Eye (tissue), 1 donor: ENCODE results near the gene DDX10.
A peak's percentile ranks its signal among the peaks of the same experiment; 100 is the strongest.

Experiments
- DNase-seq: peaks from one replicate; pipeline ENCODE4 v3.0.0-alpha.2; 2015

The DDX10 gene

DNA sequence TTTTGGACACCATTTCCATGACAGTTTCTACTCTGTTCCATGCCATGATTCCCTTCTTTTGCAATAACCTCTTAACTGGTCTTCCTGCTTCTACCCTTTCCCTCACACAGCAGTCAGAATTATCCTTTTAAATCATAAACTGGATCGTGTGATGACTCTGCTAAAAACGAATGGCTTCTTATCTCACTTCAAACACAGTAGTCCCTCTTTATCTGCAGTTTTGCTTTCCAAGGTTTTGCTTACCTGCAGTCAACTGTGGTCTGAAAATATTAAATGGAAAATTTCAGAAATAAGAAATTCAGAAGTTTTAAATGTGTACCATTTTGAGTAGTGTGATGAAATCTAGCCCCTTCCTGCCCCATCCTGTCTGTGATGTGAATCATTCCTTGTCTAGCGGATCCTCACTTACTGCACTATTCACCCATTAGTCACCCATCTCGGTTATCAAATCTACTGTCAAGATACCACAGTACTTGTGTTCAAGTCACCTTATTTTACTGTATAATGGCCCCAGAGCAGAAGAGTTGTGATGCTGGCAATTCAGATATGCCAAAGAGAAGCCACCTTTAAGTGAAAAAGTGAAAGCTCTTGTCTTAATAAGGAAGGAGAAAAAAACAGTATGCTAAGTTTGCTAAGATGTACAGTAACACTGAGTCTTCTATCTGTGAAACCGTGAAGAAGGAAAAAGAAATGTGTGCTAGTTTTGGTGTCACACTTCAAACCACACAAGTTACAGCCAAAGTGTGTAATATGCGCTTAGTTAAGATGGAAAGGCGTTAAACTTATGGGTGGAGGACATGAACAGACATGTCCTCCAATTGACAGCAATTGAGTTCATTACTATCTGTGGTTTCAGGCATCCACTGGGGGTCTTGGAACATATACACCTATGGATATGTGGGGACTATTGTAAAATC lies 283.0 kb downstream of the DDX10 start:
- DNase-seq, result no peak

DNA sequence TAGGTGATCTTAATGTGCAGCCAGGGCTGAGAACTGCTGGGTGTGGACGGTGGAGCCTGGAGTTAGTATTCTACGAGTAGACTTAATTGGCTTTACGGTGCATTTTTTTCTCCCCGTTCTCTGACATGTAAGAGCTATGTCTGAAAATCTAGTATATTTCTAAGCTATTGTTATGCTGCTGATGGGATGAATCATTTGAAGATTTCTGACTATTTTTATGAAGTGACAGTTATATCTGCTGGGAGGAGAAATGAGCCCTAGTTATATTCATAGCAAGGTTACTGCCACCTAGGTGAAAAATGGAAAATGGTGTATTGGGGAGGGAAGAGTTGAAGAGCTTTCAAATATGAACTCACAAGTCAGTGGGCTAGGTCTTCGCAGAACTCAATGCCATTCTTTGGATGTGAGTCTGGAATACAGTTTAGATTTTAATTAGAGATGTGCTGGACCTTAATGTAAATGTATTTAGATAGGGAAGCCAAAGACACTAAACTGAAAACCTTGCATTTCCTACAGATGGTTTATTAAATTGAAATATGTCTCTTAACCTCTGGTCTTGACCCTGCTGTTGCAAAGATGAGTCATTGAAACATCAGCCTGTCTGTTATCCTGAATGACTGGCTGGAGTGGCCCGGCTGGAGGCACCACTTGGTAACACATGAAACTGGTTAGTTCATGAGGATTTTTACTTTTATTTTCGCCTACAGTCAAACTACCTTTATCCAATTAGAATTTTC lies 293.7 kb downstream of the DDX10 start:
- no peak for DNase-seq

DNA sequence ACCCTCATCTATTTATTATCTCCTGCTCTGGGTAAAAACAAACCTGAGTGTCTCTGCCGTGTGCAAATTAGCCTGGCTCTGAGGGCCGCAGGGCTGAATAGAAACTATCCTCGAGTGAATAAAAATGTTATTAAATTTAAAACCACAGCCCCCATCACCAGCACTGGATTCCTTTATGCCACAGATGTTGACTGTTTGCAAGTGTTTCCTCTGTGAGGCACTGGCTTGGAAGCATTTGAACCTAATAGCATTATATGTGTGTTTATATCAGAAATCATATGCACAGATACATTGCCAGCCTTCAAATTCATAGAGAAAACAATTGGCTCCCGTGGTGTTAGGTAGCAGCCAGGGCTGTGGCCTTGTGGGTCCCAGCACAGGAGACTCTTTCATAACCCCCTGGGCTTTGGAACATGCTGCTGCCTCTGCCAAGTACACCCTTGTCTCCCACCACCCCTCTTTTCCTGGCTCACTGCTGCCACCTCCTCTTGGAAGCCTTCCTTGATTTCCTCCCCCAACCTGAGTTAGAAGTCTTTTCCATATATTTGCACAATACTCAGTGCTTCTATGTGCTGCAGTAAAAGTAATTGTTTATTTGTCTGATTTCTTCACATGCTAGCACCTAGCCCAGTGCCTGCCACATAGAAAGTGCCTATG lies 294.4 kb downstream of the DDX10 start:
- DNase-seq, result no peak

DNA sequence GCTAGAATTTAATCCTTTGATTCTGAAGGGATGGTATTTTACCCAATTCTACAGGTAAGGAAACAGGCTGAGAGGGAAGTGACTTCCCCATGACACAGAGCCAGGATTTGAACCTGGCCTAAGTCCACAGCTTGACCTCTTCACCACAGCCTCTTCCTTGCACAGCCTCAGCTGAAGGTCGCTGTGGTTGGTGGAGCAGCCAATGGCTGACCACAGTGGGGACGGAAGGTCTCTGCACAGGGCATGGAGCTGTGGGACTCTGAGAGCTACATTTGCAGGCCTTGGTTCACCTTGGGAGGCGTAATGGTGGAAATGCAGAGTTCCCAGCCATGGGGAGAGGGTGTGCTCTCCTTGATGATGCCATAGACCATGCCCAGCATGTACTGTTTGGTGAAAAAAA lies 295.0 kb downstream of the DDX10 start:
- no peak for DNase-seq

DNA sequence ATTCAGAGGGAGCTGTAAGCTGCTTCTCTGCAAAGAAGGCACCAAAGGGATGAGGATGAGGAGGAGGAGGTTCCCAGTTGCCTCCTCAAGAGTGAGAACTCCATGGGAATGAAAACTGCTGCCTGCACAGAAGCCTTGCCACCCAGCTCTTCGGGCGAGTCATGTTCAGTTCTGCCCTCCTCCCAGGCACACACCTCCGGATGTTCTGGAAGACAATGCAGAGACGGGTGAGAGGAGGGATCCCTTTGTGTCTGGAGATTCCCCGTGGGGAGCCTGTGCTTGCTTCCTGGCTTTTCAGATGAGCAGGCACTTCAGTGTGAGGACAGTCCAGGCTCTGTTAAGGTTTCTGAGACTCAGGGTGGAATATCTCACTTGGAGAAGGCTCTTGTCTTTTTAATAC lies 295.6 kb downstream of the DDX10 start:
- no peak for DNase-seq

DNA sequence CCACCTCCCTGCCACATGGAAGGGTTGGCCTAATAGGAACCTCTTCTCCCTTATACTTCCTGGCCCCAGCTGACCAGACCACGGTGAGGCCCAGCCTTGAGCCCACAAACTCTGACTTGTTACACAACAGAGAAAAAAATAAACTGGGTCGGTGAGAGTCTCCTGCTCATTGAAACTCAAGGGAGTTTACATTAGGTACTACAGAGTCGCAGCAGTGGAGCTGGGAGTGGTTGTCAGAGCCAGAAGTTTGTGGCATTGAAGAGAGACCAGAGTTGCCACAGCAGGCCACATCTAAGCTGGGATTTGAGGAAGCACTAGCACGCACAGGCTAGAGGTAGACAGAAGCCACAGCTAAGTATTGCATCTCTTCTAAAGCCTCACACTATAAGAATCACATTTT lies 296.2 kb downstream of the DDX10 start:
- DNase-seq, result no peak

DNA sequence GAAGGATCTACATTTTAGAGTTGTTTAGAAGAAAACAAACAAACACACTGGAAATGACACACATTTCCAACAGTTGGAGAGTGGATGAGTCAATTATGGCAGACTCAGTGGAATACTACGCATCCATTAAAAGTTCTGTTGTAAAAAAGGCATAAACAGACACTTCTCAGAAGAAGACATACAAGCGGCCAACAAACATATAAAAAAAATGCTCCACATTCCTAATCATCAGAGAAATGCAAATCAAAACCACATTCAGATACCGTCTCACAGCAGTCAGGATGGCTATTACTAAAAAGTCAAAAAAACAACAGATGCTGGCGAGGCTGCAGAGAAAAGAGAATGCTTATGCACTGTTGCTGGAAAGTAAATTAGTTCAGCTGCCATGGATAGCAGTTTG lies 298.2 kb downstream of the DDX10 start:
- DNase-seq, result no peak

DNA sequence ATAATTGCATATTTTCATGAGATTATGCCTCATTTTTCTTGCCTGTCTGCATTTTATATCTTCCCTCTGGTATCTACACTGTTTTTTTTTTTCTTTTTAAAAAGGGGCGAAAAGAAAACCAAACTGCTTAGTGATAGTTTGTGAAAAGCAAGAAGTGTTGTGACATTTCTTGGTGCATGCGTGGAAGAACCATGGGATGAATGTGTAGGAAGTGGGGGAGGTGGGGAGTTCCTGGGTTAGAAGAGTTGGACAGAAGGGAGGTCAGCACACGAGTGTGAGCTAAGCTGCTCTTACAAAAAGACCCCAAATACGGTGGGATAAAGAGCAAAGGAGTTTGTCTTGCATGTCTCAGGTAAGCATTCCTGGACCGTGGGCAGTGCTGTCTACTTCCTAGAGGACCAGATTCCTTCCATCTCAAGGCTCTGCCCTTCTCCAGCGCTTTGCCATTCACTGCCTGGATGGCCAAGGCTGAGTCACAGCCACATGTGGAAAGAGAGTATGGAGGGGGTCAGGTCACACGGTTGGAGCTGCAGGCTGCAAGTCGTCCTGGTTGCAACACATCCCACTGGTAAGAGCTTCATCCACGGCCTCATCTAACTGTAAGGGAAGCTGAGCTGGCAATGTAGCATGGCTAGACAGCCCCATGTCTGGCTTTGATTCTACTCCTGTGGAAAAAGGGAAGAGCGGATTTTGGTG lies 300.6 kb downstream of the DDX10 start:
- no peak for DNase-seq

DNA sequence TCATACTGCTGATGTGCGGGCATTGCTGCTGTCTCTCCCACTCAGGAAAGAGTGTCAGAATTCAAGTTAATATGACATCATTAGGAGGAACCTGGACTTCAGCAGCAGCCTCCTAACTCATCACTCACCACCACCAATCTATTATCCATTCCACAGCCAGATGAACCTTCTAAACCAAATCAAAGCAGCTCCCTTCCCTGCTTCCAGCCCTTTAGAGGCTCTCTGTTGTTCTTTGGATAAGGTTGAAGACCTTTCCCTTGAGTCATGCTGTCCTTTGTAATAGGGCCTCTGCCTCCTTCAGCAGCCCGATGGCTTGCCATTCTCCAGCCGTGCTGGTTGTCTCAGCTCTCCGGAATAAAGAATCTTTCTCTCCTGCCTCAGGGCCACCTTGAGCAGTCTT lies 301.3 kb downstream of the DDX10 start:
- no peak for DNase-seq

DNA sequence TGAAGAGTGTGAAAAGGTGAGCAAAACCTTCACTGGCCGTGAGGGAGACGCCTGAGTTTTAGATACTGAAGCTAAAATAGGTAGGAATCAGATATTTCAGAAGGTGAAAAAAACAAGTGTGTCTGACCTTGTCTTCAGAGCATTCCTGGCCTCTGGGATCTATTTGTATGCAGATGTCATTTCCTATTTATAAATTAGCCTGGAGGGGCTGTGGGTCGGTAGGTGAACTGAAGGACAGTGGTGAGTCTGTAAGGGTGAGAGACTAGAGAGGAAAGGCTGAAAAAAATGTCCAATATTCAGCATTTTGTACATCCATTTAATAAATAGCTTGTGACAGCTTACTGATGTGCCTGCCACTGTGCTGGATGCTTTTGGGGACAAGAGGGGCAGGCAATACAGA lies 302.1 kb downstream of the DDX10 start:
- no peak for DNase-seq

DNA sequence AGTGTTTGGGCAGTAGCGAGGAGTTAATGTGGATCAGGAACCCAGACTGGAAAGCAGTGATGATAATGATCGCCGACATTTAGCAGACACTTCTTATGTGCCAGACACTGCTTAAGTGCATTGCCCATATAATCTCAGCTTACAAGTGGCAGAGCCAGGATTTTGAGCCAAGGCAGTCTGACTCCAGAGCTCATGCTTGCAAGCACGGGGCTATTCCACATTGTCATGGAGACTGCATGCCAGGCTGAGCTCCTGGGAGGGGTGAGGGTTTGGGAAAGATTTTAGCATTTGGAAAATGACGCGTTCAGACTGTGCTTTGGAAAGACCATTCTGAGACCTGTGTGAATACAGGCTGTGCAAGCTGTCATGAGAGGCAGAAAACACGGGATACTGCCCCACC lies 302.7 kb downstream of the DDX10 start:
- peak; percentile 54 for DNase-seq

DNA sequence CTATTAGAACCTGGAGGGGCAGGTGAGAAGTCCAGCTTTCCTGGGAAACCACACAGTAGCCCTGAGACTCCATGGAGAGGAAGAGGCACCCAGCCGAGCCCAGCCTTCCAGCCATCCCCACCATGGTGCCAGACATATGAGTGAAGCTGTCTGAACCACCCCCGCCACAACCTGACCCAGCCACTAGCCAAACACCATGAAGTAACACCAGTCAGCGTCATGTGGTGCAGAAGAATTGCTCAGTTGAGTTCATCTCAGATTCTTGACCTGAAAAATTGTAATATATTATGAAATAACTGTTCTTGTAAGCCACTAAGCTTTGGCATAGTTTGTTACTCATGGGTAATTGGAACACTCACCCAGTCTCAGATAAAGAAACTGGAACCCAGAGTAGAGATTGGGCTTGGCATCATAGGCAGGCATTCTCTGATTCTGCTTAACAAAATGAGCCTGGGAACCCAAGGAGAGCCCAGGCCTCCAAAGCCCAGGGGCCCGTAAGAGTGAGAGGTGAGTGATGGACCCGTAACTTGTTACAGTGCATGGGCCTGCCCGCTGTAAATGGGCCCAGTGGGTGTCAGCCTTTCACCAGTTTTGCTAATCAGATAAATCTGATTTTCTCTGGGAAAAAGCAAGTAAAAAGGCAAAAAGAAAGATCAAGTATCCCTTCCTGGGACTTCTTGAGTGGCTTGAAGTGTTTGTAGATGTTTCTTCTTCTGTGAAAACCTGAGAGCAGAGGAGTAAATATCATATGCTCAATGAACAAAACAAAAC lies 305.5 kb downstream of the DDX10 start:
- no peak for DNase-seq

DNA sequence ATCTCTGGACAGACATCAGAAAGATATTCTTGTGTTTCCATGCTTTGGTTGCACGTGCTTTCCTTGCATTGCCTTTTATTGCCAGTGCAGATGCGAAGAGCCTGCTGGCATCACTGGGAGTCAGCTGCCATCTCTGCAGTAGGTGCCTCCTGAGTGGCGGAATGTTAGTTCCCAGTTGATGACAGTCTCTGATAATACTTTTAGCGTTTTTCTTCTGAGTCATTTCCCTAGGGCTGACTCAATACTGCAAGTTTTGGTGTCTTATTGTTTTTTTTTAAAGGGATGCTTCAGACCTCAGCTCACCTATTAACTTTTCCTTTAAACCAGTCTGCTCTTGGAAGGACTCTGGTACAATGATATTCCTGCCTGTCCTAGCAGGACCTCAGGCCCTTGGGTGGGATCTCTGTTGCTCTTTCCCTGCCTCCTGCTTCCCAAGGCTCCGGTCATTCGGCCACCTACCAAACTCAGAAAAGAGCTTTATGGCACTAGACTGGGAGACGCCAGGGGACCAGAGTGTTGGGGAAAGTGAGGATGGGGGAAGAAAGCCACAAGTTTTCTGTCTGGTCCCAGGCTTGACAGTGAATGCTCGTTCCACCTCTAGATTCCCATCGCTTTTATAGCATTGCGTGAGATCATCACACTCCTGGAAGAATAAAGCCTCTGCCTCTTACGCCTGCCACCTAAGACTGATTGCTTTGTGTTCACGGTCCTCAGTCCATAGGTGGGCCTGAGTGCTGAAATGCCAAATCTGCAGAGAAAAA lies 308.7 kb downstream of the DDX10 start:
- DNase-seq, result no peak

DNA sequence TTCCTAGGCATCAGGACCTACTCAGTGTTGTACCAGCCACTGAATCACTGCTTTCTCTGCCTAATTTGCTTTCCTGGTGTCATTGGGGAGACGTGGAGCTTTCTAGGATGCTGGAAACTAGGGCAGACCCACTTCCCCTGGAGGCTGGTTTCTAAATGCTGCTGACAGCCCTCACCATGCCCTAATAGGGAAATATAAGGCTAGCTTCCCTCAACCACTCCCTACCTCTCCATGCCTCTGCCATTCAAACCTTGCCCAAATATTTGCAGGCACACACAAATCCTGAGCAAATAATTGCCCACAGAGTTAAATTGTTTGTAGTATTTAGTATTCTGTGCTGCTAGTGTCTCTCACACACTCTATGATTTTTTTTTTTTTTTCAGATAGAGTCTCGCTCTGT lies 310.2 kb downstream of the DDX10 start:
- DNase-seq, result no peak

DNA sequence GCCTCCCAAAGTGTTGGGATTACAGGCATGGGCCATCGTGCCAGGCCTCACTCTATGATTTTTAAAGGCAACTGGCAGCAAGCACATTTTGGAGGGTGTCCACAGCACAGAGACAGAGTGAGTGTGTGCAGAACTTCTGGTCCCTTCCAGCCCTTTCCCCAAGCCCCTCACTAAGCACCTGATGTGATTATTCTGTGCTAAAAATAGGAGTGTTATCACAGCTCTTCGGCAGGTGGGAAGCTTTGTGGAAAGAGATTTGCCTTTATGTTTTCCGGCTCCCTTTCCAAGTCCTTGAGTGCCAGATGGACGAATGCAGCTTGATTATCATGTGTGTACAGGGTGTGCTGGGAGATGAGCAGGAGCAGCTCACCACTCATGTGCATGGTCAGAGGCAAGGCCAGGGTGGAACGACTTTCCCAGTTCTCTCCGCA lies 310.8 kb downstream of the DDX10 start:
- DNase-seq, result no peak

DNA sequence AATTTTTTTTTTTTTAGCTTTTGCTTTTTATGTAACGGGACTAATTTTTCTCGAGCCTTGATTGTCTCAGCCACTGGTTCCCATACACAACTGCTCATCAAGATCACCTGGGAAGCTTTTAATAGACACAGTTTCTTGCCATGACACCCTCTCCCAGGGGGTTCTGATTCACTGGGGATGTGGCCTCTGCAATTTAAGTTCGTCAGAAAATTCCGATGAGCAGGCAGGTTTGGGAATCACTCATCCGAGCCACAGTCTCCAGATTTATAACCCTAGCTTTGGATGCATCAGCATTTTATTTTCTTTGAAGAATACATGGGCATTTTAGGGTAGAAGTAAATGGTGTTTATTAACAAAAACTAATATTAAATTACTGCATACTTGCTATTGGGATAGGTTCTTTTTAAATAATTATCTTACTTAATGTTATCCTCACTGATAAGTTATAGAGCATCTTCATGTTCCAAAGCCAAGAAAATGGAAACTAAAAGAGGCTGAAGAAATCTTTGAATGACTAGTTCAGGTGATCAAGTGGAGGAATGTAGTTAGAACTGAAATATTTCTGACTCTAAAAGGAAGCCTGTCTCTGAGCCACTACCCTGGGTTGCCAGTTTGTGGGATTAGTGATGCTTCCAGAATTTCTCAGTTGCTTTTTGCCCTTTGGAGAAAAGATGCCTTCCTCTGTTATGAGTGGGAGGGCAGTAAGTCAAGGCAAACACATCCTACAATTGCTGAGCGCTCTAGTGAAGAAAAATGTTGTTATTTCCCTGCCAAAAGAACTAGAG lies 319.0 kb downstream of the DDX10 start:
- no peak for DNase-seq

DNA sequence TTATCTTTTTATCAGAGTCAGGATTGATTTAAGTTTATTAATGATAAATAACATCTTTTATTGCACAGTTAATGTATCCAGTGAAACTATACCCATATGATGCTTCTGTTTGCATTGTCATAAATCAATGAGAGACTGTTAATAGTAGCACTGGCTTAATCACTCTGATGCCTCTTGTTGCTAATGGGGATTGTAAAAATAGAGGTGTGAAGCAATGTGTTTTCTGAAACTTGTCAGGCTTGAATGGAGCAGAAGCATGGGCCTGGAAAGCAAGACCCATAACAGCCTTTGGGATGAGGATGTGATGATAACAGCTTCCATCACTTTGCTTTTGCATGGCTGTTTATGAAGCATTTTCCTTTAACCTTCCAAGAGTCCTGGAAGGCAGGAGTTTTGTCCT lies 319.7 kb downstream of the DDX10 start:
- DNase-seq, result no peak

DNA sequence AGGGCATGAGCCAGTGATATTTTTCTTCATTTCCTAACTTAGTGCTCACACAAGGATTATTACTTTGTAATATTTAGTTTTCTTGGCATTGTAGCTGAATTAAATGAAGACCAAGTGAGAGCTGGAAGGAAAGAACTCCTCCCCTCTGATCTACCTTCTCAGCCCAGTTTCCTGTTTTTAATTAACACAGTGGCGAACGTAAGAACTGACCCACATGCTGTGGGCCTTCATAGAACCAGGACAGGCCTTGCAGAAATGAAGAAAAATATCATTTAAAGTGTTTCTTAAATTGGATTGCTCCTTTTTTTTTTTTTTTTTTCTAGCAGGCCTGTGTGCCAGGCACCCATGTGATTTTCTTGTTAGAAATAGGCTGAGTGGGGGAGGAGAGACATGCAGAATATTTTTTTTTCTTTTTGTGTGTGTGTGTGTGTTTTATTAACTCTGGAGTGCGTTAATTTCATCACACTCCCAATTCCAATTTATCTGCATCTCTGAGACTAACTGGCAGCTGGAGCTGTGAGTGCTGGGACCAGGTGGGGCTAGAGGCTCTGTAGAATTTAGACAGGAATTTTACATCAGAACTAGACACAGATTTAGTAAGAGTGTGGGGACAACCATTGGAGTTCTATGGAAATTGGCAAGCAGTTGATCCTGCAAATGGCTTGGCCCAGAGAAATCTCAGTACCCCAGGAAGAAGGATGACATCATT lies 320.5 kb downstream of the DDX10 start:
- no peak for DNase-seq

DNA sequence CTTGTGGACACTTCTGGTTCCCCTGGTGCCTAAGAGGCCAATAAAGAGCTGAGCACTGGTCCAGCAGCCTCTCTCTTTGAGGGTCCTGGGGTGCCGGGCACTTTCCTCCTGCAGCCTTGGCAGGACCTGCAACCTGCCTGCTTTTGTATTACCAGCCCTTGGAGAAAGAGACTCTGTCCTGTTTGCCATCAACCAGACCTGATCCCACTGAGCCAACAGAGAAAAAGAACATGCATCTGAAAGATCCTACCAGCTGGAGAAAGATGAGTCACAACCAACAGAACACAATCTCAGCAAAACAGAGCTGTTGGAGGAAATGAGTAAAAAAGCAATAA lies 321.0 kb downstream of the DDX10 start:
- DNase-seq, result no peak
